HCT116 (cell line): ENCODE results near the gene HERC2. TPM values are rescaled to one million over a fixed set of nuclear protein-coding genes. Genes with fewer than 3 reads are reported as not detected.

Source experiments
- ATAC-seq: fragments of 200-7000 bp; cut with Tn5 transposase; 2 replicates; pipeline ENCODE4 v1.9.1; 2020; ENCODE audit warnings: mild to moderate bottlenecking, moderate library complexity
- BruUV-seq: library from RNA; stranded (reverse); fragments of 400-500 nt; replicated peaks from 2 replicates; lab custom pipeline; 2021; lab: Mats Ljungman, UMichigan
- CTCF ChIA-PET: fragments of 300-600 bp; sonication (Branson Sonifier 250); formaldehyde crosslinking; loops from one replicate; lab custom pipeline; 2021; ENCODE audit warnings: antibody characterized with exemption; lab: Charles Lee
- POLR2A ChIA-PET: fragments of 300-600, 350-600 bp; sonication (Branson Sonifier 250); formaldehyde crosslinking; loops from one replicate; lab custom pipeline; 2021; ENCODE audit warnings: antibody characterized with exemption; lab: Charles Lee
- RAD21 ChIA-PET, 2 experiments: fragments of 300-600 bp; sonication (Branson Sonifier 250); formaldehyde crosslinking; loops; one replicate each; lab custom pipeline; 2023; ENCODE audit warnings: low total read pairs in 2 of 2; ENCODE audit not compliant: uncharacterized antibody in 2 of 2, unreplicated experiment in 2 of 2, low non-redundant PET in 1 of 2; lab: Charles Lee
- DNase-seq: peaks from one replicate; pipeline ENCODE4 v3.0.0-alpha.2; 2010; ENCODE audit warnings: low read depth, low spot score
- H2AFZ ChIP-seq: fragments of 200-600 bp; shearing (Covaris generic), sonication (generic); 2 replicates; pipeline ENCODE4 v1.6.1; 2017; ENCODE audit warnings: low read depth, mixed run types, mixed read lengths, antibody characterized with exemption, low read length; ENCODE audit not compliant: poor library complexity, severe bottlenecking
- H3K27ac ChIP-seq: 2 replicates; pipeline ENCODE4 v1.5.1; 2012; ENCODE audit warnings: low read depth, low read length
- H3K27me3 ChIP-seq: fragments of 200-600 bp; sonication (generic); 2 replicates; pipeline ENCODE4 v1.6.1; 2016; ENCODE audit warnings: mixed run types, low read length, mixed read lengths; ENCODE audit not compliant: insufficient read depth
- H3K36me3 ChIP-seq, 2 experiments: fragments of 200-500 bp in 1 of 2; fragments of 200-600 bp in 1 of 2; sonication (Bioruptor generic) in 1 of 2; sonication (generic) in 1 of 2; 2 replicates each; pipeline versions ENCODE4 v1.5.1 to v1.6.1; 2014 to 2016; ENCODE audit warnings: low read length in 2 of 2, inconsistent platforms in 1 of 2, mixed read lengths in 1 of 2, mixed run types in 1 of 2; ENCODE audit not compliant: insufficient read depth in 2 of 2, control insufficient read depth in 1 of 2
- H3K4me1 ChIP-seq, 2 experiments: fragments of 200-600 bp in 1 of 2; sonication (generic) in 1 of 2; 2 replicates each; pipeline versions ENCODE4 v1.5.1 to v1.6.1; 2012 to 2017; ENCODE audit warnings: low read length in 2 of 2, inconsistent platforms in 1 of 2, mild to moderate bottlenecking in 1 of 2, mixed read lengths in 1 of 2, mixed run types in 1 of 2, moderate library complexity in 1 of 2; ENCODE audit not compliant: insufficient read depth in 2 of 2, control insufficient read depth in 1 of 2
- H3K4me2 ChIP-seq: fragments of 200-600 bp; sonication (generic); 2 replicates; pipeline ENCODE4 v1.6.1; 2017; ENCODE audit warnings: mixed run types, low read length, mixed read lengths
- H3K4me3 ChIP-seq, 2 experiments: fragments of 200-600 bp in 1 of 2; sonication (generic) in 1 of 2; replicated peaks in 1 of 2; 2 replicates each; pipeline ENCODE4 v1.5.1; 2011 to 2016; ENCODE audit warnings: low read length in 2 of 2, control low read depth in 1 of 2, low read depth in 1 of 2, mild to moderate bottlenecking in 1 of 2, mixed read lengths in 1 of 2, mixed run types in 1 of 2
- H3K79me2 ChIP-seq: fragments of 200-600 bp; sonication (generic); 2 replicates; pipeline ENCODE4 v1.6.1; 2017; ENCODE audit warnings: mild to moderate bottlenecking, mixed run types, low read length, moderate library complexity, mixed read lengths; ENCODE audit not compliant: insufficient read depth
- H3K9ac ChIP-seq: fragments of 200-600 bp; sonication (generic); 2 replicates; pipeline ENCODE4 v1.6.1; 2016; ENCODE audit warnings: low read length, mixed read lengths
- H3K9me2 ChIP-seq: fragments of 200-600 bp; sonication (generic), shearing (Covaris generic); 2 replicates; pipeline ENCODE4 v1.6.1; 2017; ENCODE audit warnings: mixed run types, mild to moderate bottlenecking, moderate library complexity; ENCODE audit not compliant: insufficient read depth
- H3K9me3 ChIP-seq, 2 experiments: fragments of 200-500 bp in 1 of 2; fragments of 200-600 bp in 1 of 2; sonication (Bioruptor generic) in 1 of 2; sonication (generic) in 1 of 2; 2 replicates each; pipeline ENCODE4 v1.6.1; 2014 to 2017; ENCODE audit warnings: low read length in 2 of 2, mixed read lengths in 2 of 2, inconsistent platforms in 1 of 2, low read depth in 1 of 2, mild to moderate bottlenecking in 1 of 2, mixed run types in 1 of 2, moderate library complexity in 1 of 2; ENCODE audit not compliant: control insufficient read depth in 1 of 2, insufficient read depth in 1 of 2
- H4K20me1 ChIP-seq: fragments of 200-600 bp; sonication (generic), shearing (Covaris generic); 2 replicates; pipeline ENCODE4 v1.6.1; 2017; ENCODE audit warnings: mixed run types, mild to moderate bottlenecking, moderate library complexity; ENCODE audit not compliant: insufficient read depth
- EGR1 ChIP-seq: IDR thresholded peaks from 2 replicates; pipeline ENCODE4 v1.6.1; 2012; ENCODE audit warnings: low read depth
- ELF1 ChIP-seq: IDR thresholded peaks from 2 replicates; pipeline ENCODE4 v1.6.1; 2012; ENCODE audit warnings: low read depth, borderline replicate concordance
- SP1 ChIP-seq: IDR thresholded peaks from 2 replicates; pipeline ENCODE4 v1.6.1; 2012; ENCODE audit warnings: low read depth
- SRF ChIP-seq: IDR thresholded peaks from 2 replicates; pipeline ENCODE4 v1.6.1; 2012; ENCODE audit warnings: low read depth
- TCF7L2 ChIP-seq: IDR thresholded peaks from 2 replicates; pipeline ENCODE4 v1.7.0; 2011; ENCODE audit warnings: borderline replicate concordance, inconsistent platforms; ENCODE audit not compliant: insufficient read depth, insufficient read length; ENCODE audit errors: extremely low read depth
- ZFX ChIP-seq: fragments of 450-650 bp; IDR thresholded peaks from 2 replicates; pipeline ENCODE4 v1.6.1; 2017
- ZNF274 ChIP-seq: fragments of 200-500 bp; sonication (Bioruptor generic); IDR thresholded peaks from 2 replicates; pipeline ENCODE4 v1.6.1; 2014; ENCODE audit warnings: mild to moderate bottlenecking, low read depth, low read length, inconsistent platforms
- intact Hi-C: fragments of 100-400 bp; cut with micrococcal nuclease; formaldehyde crosslinking; loops from 2 replicates; pipeline ENCODE4 v1.10.0; 2022
- total RNA-seq: library from RNA; stranded (reverse); gene quantifications from one replicate; pipeline ENCODE4 v1.2.1, GENCODE V29; 2021; ENCODE audit not compliant: unreplicated experiment
- TF ChIP-seq, protein P1 (sequence below): IDR thresholded peaks from 2 replicates; pipeline ENCODE4 v1.6.1; 2011; ENCODE audit warnings: mild to moderate bottlenecking, low read length, moderate library complexity; ENCODE audit not compliant: insufficient replicate concordance; ENCODE audit errors: extremely low read depth
- TF ChIP-seq, protein P2 (sequence below): IDR thresholded peaks from 2 replicates; pipeline ENCODE4 v1.6.1; 2012
- TF ChIP-seq, protein P3 (sequence below): IDR thresholded peaks from 2 replicates; pipeline ENCODE4 v1.6.1; 2012; ENCODE audit warnings: low read depth

HERC2 gene
- total RNA-seq, 1 experiment from 2014 or later = 55.5 TPM

DNA sequence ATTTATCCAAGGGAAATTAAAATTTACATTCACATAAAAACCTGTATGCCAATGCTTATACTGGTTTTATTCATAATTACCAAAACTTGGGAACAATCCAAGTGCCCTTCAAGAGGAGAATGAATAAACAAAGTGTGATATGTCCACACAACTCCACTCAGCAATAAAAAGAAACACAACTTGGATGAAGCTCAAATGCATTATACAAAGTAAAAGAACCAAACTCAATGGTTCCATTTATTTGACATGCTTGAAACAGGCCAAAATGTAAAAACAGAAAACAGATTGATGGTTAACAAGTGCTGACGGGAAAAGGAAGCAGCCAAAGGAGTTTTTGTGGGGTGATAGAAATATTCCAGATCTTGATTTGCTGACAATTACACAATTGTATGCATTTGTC lies 246.4 kb downstream of the HERC2 start:
- H2AFZ ChIP-seq = no peak overlapping the region
- intact Hi-C loops = no loop called here
- DNase-seq = no peak
- H3K4me1 ChIP-seq = no peaks in the 10 kb centered on the region
- H3K27ac ChIP-seq = no peak overlapping the region
- TF ChIP-seq ELF1 (no peak), EGR1 (no peak), ZFX (no peak), ZNF274 (no peak), SRF (no peak), SP1 (no peak), TCF7L2 (no peak)
- TF ChIP-seq, protein P1, sequence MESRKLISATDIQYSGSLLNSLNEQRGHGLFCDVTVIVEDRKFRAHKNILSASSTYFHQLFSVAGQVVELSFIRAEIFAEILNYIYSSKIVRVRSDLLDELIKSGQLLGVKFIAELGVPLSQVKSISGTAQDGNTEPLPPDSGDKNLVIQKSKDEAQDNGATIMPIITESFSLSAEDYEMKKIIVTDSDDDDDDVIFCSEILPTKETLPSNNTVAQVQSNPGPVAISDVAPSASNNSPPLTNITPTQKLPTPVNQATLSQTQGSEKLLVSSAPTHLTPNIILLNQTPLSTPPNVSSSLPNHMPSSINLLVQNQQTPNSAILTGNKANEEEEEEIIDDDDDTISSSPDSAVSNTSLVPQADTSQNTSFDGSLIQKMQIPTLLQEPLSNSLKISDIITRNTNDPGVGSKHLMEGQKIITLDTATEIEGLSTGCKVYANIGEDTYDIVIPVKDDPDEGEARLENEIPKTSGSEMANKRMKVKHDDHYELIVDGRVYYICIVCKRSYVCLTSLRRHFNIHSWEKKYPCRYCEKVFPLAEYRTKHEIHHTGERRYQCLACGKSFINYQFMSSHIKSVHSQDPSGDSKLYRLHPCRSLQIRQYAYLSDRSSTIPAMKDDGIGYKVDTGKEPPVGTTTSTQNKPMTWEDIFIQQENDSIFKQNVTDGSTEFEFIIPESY = no peak
- TF ChIP-seq, protein P2, sequence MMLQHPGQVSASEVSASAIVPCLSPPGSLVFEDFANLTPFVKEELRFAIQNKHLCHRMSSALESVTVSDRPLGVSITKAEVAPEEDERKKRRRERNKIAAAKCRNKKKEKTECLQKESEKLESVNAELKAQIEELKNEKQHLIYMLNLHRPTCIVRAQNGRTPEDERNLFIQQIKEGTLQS = no peak
- TF ChIP-seq, protein P3, sequence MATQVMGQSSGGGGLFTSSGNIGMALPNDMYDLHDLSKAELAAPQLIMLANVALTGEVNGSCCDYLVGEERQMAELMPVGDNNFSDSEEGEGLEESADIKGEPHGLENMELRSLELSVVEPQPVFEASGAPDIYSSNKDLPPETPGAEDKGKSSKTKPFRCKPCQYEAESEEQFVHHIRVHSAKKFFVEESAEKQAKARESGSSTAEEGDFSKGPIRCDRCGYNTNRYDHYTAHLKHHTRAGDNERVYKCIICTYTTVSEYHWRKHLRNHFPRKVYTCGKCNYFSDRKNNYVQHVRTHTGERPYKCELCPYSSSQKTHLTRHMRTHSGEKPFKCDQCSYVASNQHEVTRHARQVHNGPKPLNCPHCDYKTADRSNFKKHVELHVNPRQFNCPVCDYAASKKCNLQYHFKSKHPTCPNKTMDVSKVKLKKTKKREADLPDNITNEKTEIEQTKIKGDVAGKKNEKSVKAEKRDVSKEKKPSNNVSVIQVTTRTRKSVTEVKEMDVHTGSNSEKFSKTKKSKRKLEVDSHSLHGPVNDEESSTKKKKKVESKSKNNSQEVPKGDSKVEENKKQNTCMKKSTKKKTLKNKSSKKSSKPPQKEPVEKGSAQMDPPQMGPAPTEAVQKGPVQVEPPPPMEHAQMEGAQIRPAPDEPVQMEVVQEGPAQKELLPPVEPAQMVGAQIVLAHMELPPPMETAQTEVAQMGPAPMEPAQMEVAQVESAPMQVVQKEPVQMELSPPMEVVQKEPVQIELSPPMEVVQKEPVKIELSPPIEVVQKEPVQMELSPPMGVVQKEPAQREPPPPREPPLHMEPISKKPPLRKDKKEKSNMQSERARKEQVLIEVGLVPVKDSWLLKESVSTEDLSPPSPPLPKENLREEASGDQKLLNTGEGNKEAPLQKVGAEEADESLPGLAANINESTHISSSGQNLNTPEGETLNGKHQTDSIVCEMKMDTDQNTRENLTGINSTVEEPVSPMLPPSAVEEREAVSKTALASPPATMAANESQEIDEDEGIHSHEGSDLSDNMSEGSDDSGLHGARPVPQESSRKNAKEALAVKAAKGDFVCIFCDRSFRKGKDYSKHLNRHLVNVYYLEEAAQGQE = no peak
- no peak overlapping the region for H3K4me3 ChIP-seq
- H3K27me3 ChIP-seq = no peaks in the 10 kb centered on the region
- CTCF ChIA-PET = no interaction called here
- RAD21 ChIA-PET = no interaction called here
- BruUV-seq = no TSS peak
- no peaks in the 10 kb centered on the region for H3K36me3 ChIP-seq
- H3K9ac ChIP-seq = no peak overlapping the region
- no peaks in the 10 kb centered on the region for H3K79me2 ChIP-seq
- ATAC-seq = no peak
- POLR2A ChIA-PET = no interaction called here
- H3K4me2 ChIP-seq = no peak overlapping the region
- H4K20me1 ChIP-seq = no peaks in the 10 kb centered on the region
- H3K9me3 ChIP-seq = no peaks in the 10 kb centered on the region
- no peaks in the 10 kb centered on the region for H3K9me2 ChIP-seq
